ENCODE results near the gene MGARP.

DNA sequence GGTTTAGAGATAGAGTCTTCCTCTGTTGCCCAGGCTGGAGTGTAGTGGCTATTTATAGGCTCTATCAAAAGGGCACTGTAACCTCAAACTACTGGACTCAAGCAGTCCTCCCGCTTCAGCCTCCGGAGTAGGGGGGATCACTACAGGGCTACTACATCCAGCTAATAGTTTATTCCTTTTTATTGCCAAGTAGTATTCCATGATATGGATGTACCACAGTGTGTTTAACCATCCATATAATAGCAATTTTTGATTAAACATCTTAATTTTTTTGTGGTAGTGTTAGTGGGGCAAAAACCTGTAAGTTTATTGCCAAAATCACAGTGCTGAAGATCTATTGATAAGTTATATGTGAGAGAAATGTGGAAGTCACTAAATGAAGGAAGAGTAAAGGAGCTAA, 24.9 kb upstream of the MGARP start:
- TF ChIP-seq, protein P1, sequence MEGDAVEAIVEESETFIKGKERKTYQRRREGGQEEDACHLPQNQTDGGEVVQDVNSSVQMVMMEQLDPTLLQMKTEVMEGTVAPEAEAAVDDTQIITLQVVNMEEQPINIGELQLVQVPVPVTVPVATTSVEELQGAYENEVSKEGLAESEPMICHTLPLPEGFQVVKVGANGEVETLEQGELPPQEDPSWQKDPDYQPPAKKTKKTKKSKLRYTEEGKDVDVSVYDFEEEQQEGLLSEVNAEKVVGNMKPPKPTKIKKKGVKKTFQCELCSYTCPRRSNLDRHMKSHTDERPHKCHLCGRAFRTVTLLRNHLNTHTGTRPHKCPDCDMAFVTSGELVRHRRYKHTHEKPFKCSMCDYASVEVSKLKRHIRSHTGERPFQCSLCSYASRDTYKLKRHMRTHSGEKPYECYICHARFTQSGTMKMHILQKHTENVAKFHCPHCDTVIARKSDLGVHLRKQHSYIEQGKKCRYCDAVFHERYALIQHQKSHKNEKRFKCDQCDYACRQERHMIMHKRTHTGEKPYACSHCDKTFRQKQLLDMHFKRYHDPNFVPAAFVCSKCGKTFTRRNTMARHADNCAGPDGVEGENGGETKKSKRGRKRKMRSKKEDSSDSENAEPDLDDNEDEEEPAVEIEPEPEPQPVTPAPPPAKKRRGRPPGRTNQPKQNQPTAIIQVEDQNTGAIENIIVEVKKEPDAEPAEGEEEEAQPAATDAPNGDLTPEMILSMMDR (IDR thresholded peaks at IDR 0.05; ENCODE audit: low read depth, low read length, missing input control): no peak
- TF ChIP-seq TAF1 (conservative IDR thresholded peaks at IDR 0.05) (no peak), RAD21 (IDR thresholded peaks at IDR 0.05) (no peak)
- TF ChIP-seq, protein P2, sequence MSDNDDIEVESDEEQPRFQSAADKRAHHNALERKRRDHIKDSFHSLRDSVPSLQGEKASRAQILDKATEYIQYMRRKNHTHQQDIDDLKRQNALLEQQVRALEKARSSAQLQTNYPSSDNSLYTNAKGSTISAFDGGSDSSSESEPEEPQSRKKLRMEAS (IDR thresholded peaks at IDR 0.05): no peak
